Stimulated activated CD4-positive, alpha-beta T cell treated with anti-CD3 and anti-CD28 coated beads, TNF-alpha, amount 100 ng/mL, for 4 hours (primary cell): ENCODE data around the gene PLK5.
"Not testable (repeated sequence)": the region's sequence is repeated elsewhere in the genome, so short reads cannot be mapped to it uniquely, and the experiment has no call there.

Experiments
- DNase-seq, 3 experiments: peaks; one replicate each; pipeline ENCODE4 v3.0.0-alpha.2; 2020; ENCODE audit warnings: low read depth in 3 of 3

PLK5 gene

GRCh38 chr19:1491114-1491848, 32.6 kb upstream of the PLK5 start, which contains the start of gene REEP6:
REEP6 (plus strand) TSS chr19:1491181; CDS start chr19:1491270, 89 bp downstream.
- no peak for DNase-seq

GRCh38 chr19:1491849-1492170, 32.1 kb upstream of the PLK5 start:
- DNase-seq, result no peak

- DNase-seq, result no peak
These were observed 31.3 kb upstream of the PLK5 start for GRCh38 chr19:1492474-1493006.

GRCh38 chr19:1494115-1494815, 29.6 kb upstream of the PLK5 start:
- no peak for DNase-seq

- DNase-seq, result no peak
These were observed 28.7 kb upstream of the PLK5 start for GRCh38 chr19:1495051-1495798.

- no peak for DNase-seq
These were observed 27.8 kb upstream of the PLK5 start for GRCh38 chr19:1495799-1496713.

GRCh38 chr19:1496714-1497577, 26.9 kb upstream of the PLK5 start:
- no peak for DNase-seq

GRCh38 chr19:1497578-1498235, 26.2 kb upstream of the PLK5 start:
- DNase-seq, result no peak

- not testable (repeated sequence) for DNase-seq
These were observed 24.6 kb upstream of the PLK5 start for GRCh38 chr19:1499231-1499630.

- DNase-seq, result no peak
These were observed 22.7 kb upstream of the PLK5 start for GRCh38 chr19:1501200-1501595.

- no peak for DNase-seq
These were observed 21.3 kb upstream of the PLK5 start for GRCh38 chr19:1502433-1503088.

GRCh38 chr19:1503089-1503924, 20.6 kb upstream of the PLK5 start:
- DNase-seq, result peak; percentile 46 to 52 (median 48)

GRCh38 chr19:1503925-1504773, 19.7 kb upstream of the PLK5 start:
- DNase-seq, result no peak

- no peak for DNase-seq
These were observed 18.9 kb upstream of the PLK5 start for GRCh38 chr19:1505012-1505411.

- no peak for DNase-seq
These were observed 17.6 kb upstream of the PLK5 start for GRCh38 chr19:1505991-1506881.

- no peak for DNase-seq
These were observed 16.7 kb upstream of the PLK5 start for GRCh38 chr19:1507192-1507660.
